ENCODE measurements around the gene DIPK1C. TPM values are rescaled to one million over a fixed set of nuclear protein-coding genes. Genes with fewer than 3 reads are reported as not detected.

The DIPK1C gene
- total RNA-seq, 1 donor from 2014 or later = 12.3 TPM

Other genes starting within 250 kb of the DIPK1C start
- gene CYB5A, start 165.3 kb downstream of the DIPK1C start, total RNA-seq = 15.3 TPM
- not detected for gene C18orf63, start 141.5 kb downstream of the DIPK1C start, total RNA-seq
- gene CNDP2, start 39.1 kb upstream of the DIPK1C start, total RNA-seq = 32.6 TPM
- gene CNDP1, start 77.2 kb upstream of the DIPK1C start, total RNA-seq = 0.16 TPM
- gene ZNF407, start 140.6 kb upstream of the DIPK1C start, total RNA-seq = 31.4 TPM